ENCODE results near the gene KIF1A. TPM values are rescaled to one million over a fixed set of nuclear protein-coding genes. Genes with fewer than 3 reads are reported as not detected.

KIF1A gene
- total RNA-seq, 2 experiments from 2014 or later = 9.0 to 10.2 TPM

DNA sequence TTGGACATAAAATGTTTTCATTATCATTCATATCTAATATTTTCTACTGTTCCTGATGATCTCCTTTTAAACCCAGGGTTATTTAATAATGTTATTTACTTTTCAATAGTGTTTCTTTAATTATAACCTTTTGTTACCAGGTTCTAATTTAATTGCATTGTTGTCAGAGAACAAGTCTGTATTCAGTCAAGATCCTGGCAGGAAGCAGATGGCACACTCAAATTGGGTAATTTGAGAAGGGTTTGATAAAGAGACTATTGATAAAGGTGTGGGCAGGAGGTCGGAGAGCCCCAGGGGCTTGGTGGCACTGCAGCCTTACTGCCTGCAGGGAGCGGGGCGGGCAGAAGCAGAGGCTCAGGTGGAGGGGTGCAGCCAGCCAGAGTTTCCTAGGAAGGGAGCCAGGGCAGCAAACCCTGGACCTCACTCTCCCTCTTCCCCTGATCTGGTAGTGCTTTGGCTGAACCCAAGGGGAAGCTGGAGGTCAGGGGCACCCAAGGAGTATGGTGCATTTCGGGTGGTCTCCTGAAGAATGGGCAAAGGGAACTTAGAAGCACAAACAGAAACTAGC is 2.3 kb upstream of the KIF1A start:
- Mint-ChIP-seq H3K4me3 (no peak overlapping the region), H3K4me1 (ENCODE audit: low read depth) (peaks cover 12% of the 10 kb centered on the region), H3K36me3 (ENCODE audit: low read depth) (no peaks in the 10 kb centered on the region), H3K27ac (no peak overlapping the region), H3K27me3 (peaks cover 57% of the 10 kb centered on the region), H3K9me3 (no peaks in the 10 kb centered on the region)
- TF ChIP-seq, protein P1, sequence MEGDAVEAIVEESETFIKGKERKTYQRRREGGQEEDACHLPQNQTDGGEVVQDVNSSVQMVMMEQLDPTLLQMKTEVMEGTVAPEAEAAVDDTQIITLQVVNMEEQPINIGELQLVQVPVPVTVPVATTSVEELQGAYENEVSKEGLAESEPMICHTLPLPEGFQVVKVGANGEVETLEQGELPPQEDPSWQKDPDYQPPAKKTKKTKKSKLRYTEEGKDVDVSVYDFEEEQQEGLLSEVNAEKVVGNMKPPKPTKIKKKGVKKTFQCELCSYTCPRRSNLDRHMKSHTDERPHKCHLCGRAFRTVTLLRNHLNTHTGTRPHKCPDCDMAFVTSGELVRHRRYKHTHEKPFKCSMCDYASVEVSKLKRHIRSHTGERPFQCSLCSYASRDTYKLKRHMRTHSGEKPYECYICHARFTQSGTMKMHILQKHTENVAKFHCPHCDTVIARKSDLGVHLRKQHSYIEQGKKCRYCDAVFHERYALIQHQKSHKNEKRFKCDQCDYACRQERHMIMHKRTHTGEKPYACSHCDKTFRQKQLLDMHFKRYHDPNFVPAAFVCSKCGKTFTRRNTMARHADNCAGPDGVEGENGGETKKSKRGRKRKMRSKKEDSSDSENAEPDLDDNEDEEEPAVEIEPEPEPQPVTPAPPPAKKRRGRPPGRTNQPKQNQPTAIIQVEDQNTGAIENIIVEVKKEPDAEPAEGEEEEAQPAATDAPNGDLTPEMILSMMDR (IDR thresholded peaks at IDR 0.05) = no peak
- DNase-seq (no peak), ATAC-seq (no peak)
- ChIA-PET POLR2A (interaction anchor here (0.6 kb wide), 1 partner anchor 237 kb away, joined by 4 read pairs; no protein-coding TSS in a partner anchor), CTCF (interaction anchor here (1.3 kb wide), 1 partner anchor 29 kb away, joined by 5 read pairs; no protein-coding TSS in a partner anchor)
- intact Hi-C loops (cut with micrococcal nuclease) = no loop called here

DNA sequence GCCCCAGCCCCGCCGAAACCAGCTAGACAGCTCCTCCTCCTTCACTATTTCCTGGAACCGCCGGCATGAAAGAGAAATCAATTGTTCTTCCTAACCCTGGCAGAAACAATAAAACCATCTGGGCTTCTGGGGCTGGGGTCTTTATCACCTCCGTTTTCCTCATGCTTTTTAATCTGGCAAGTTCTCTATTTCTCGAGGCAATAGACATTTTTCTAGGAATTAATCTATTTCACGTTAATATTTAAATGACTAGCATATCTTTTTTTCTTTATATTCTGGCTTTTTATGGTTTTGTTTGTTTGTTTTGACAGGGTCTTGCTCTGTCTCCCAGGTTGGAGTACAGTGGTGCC is 1.4 kb upstream of the KIF1A start:
- Mint-ChIP-seq H3K36me3 (ENCODE audit: low read depth) (no peaks in the 10 kb centered on the region), H3K4me3 (peak overlapping the region; percentile 67), H3K4me1 (ENCODE audit: low read depth) (peaks cover 12% of the 10 kb centered on the region), H3K9me3 (no peaks in the 10 kb centered on the region), H3K27ac (no peak overlapping the region), H3K27me3 (peaks cover 55% of the 10 kb centered on the region)
- intact Hi-C loops (cut with micrococcal nuclease) = no loop called here
- TF ChIP-seq, protein P1 (IDR thresholded peaks at IDR 0.05) = no peak
- CTCF ChIA-PET = interaction anchor here (0.7 to 1.3 kb wide), 2 partner anchors 19 to 30 kb away, joined by 3 to 5 read pairs; no protein-coding TSS in a partner anchor
- DNase-seq = no peak
- no peak for ATAC-seq
- POLR2A ChIA-PET = interaction anchor here (0.7 kb wide), 1 partner anchor 256 kb away, joined by 4 read pairs; no protein-coding TSS in a partner anchor

DNA sequence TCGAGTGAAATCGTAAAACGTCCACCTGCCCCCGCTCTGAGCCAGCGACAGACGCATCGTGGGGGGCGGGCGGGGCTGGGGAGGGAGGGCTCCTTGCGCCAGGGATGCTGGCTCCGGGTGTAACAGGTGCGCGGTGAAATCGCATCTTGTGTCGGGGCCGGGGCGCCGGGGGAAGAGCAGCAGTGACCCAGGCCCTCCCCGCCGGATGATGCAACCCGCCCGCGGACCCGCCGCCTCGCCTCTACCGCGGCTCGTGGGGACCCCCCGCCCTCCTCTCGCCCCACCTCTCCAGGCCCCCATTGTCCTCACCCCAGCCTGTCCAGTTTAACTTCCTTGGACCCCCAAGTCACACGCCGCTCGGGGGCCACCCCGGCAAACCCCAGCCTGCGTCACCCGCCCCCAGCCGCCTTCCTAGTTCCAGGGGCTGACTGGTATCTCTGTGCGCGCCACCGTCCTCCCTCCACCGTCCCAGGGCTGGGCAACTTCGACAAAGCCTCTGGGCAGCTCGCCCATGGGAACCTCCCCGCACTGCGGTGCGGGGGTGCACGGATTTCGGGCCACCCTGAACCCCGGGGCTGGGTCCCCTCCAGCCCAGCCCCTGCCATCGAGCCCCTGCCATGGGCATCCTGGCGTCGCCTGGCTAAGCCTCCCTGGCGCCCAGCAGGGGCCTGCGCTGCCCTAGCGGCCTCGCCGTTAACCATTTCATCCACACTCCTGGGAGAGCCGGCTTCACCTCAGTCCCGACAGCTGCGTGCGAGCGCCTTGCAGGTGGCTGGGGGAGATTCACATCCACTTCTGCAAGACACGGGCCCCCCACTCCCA is 799 bp upstream of the KIF1A start:
- ChIA-PET CTCF (interaction anchor here (0.7 to 1.3 kb wide), 3 partner anchors 20 to 30 kb away, joined by 3 to 5 read pairs (median 3); no protein-coding TSS in a partner anchor), POLR2A (interaction anchor here (0.7 kb wide), 1 partner anchor 256 kb away, joined by 4 read pairs; no protein-coding TSS in a partner anchor)
- H3K27me3 Mint-ChIP-seq = peaks cover 54% of the 10 kb centered on the region
- H3K36me3 Mint-ChIP-seq (ENCODE audit: low read depth) = no peaks in the 10 kb centered on the region
- TF ChIP-seq, protein P1 (IDR thresholded peaks at IDR 0.05) = no peak
- H3K4me3 Mint-ChIP-seq = peak overlapping the region; percentile 67
- ATAC-seq (peak; percentile 69), DNase-seq (peak; percentile 74)
- intact Hi-C loops (cut with micrococcal nuclease) = no loop called here
- no peaks in the 10 kb centered on the region for H3K9me3 Mint-ChIP-seq
- H3K27ac Mint-ChIP-seq = no peak overlapping the region
- H3K4me1 Mint-ChIP-seq (ENCODE audit: low read depth) = peaks cover 12% of the 10 kb centered on the region

DNA sequence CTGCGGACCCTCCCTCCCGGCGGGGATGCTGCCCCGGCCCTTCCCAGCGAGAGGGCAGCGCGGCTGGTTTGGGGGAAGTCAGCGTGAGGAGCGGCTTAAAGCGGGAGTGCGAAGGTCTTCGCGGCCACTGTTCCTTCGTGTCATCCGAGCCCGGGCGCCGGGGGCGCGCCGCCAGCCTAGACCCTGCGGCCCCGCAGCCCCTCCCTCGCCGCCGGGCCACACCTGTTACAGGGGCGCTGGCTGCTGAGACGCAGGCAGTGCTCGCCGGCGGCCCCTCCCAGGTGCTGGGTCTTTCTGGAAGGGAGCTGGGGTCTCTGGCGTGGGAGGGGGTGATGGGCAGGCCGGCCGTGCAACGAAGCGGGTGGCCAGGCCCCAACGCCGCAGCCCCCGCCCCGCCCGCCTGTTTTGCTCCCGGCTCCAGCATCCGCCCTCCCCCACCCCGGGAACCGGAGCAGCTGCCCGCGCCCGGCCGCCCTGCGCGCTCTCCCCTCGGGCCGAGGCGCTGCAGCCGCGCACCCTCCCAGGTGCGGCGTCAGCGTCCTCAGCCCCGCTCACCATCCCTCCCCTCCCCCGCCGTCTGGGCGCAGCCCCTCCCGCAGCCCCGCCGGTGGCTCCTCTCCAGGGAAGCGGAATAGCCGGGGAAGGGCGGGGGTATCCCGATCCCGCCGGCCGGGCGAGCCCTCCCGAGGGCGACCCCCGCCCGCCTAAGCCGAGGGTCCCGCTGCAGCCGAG is 727 bp downstream of the KIF1A start:
- TF ChIP-seq, protein P1 (IDR thresholded peaks at IDR 0.05) = no peak
- peaks cover 44% of the 10 kb centered on the region for H3K27me3 Mint-ChIP-seq
- no peak overlapping the region for H3K27ac Mint-ChIP-seq
- H3K9me3 Mint-ChIP-seq = peaks cover 2% of the 10 kb centered on the region
- POLR2A ChIA-PET = interaction anchor here (1.0 kb wide), 1 partner anchor 10 kb away, joined by 4 read pairs; no protein-coding TSS in a partner anchor
- DNase-seq = no peak
- intact Hi-C loops (cut with micrococcal nuclease) = no loop called here
- no peak overlapping the region for H3K4me3 Mint-ChIP-seq
- CTCF ChIA-PET = no interaction called here
- ATAC-seq = no peak
- H3K36me3 Mint-ChIP-seq (ENCODE audit: low read depth) = no peaks in the 10 kb centered on the region
- peaks cover 12% of the 10 kb centered on the region for H3K4me1 Mint-ChIP-seq (ENCODE audit: low read depth)
